ENCODE data around the gene CCDC196. TPM values are rescaled to one million over a fixed set of nuclear protein-coding genes. Genes with fewer than 3 reads are reported as not detected.
A peak's percentile ranks its signal among the peaks of the same experiment; 100 is the strongest.

The CCDC196 gene
- polyA plus RNA-seq, 1 experiment: not detected

DNA sequence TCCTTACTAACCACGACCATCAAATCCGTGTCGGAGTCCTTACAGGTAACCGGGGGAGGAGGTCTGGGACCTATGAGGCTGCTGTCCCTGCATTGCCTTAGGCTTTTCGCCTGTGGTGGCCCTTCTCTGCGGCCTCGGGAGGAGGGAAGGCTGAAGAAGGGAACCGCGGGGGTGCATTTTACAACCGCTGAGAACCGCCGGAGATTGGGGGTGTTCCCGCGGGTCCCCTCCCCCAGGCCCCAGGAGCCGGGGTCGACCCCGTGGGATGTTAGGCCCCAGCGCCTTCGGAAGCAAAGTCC is 22.3 kb downstream of the CCDC196 start:
- H3K27me3 ChIP-seq (ENCODE audit: control insufficient read depth, insufficient read depth, low read length): no peaks in the 10 kb centered on the region
- peak overlapping the region; percentile 85 for H3K4me3 ChIP-seq (ENCODE audit: low read depth, low read length)
- TF ChIP-seq, protein P1, sequence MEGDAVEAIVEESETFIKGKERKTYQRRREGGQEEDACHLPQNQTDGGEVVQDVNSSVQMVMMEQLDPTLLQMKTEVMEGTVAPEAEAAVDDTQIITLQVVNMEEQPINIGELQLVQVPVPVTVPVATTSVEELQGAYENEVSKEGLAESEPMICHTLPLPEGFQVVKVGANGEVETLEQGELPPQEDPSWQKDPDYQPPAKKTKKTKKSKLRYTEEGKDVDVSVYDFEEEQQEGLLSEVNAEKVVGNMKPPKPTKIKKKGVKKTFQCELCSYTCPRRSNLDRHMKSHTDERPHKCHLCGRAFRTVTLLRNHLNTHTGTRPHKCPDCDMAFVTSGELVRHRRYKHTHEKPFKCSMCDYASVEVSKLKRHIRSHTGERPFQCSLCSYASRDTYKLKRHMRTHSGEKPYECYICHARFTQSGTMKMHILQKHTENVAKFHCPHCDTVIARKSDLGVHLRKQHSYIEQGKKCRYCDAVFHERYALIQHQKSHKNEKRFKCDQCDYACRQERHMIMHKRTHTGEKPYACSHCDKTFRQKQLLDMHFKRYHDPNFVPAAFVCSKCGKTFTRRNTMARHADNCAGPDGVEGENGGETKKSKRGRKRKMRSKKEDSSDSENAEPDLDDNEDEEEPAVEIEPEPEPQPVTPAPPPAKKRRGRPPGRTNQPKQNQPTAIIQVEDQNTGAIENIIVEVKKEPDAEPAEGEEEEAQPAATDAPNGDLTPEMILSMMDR (IDR thresholded peaks at IDR 0.05; ENCODE audit: insufficient read depth, low read depth, low read length): no peak
- ChIA-PET CTCF (interaction anchor here (0.7 to 2.1 kb wide), 3 partner anchors 9 to 18 kb away, joined by 4 to 12 read pairs (median 4); no protein-coding TSS in a partner anchor), POLR2A (interaction anchor here (0.6 kb wide), 1 partner anchor 120 kb away, joined by 11 read pairs; no protein-coding TSS in a partner anchor)
- no peaks in the 10 kb centered on the region for H3K36me3 ChIP-seq (ENCODE audit: control insufficient read depth, insufficient read depth, low read length)
- no peak for DNase-seq (ENCODE audit: low read depth)

- TF ChIP-seq, protein P1 (IDR thresholded peaks at IDR 0.05; ENCODE audit: insufficient read depth, low read depth, low read length): no peak
- Histone ChIP-seq H3K27me3 (ENCODE audit: control insufficient read depth, insufficient read depth, low read length) (no peaks in the 10 kb centered on the region), H3K36me3 (ENCODE audit: control insufficient read depth, insufficient read depth, low read length) (no peaks in the 10 kb centered on the region), H3K4me3 (ENCODE audit: low read depth, low read length) (peak overlapping the region; percentile 85)
- ChIA-PET POLR2A (interaction anchor here (0.6 kb wide), 1 partner anchor 119 kb away, joined by 11 read pairs; no protein-coding TSS in a partner anchor), CTCF (interaction anchor here (2.1 kb wide), 1 partner anchor 12 kb away, joined by 12 read pairs; no protein-coding TSS in a partner anchor)
- no peak for DNase-seq (ENCODE audit: low read depth)
Measured at GRCh38 chr14:66508846-66509621, 22.9 kb downstream of the CCDC196 start.

- POLR2A ChIA-PET: no interaction called here
- H3K4me3 ChIP-seq (ENCODE audit: low read depth, low read length): peak overlapping the region; percentile 85; the same call in 1 of the 2 replicates
Measured at GRCh38 chr14:66509874-66510273, 23.7 kb downstream of the CCDC196 start.

GRCh38 chr14:66511849-66512248 is 25.7 kb downstream of the CCDC196 start:
- DNase-seq (ENCODE audit: low read depth): no peak
- H3K4me3 ChIP-seq (ENCODE audit: low read depth, low read length): no peak overlapping the region
- no peaks in the 10 kb centered on the region for H3K27me3 ChIP-seq (ENCODE audit: control insufficient read depth, insufficient read depth, low read length)
- ChIA-PET POLR2A (no interaction called here), CTCF (no interaction called here)
- TF ChIP-seq, protein P1 (IDR thresholded peaks at IDR 0.05; ENCODE audit: insufficient read depth, low read depth, low read length): no peak
- H3K36me3 ChIP-seq (ENCODE audit: control insufficient read depth, insufficient read depth, low read length): no peaks in the 10 kb centered on the region

More at GRCh38 chr14:66509874-66510273, 23.7 kb downstream of the CCDC196 start:
- CTCF ChIA-PET: no interaction called here
- no peaks in the 10 kb centered on the region for H3K36me3 ChIP-seq (ENCODE audit: control insufficient read depth, insufficient read depth, low read length)
- DNase-seq (ENCODE audit: low read depth): no peak
- TF ChIP-seq, protein P1 (IDR thresholded peaks at IDR 0.05; ENCODE audit: insufficient read depth, low read depth, low read length): no peak
- H3K27me3 ChIP-seq (ENCODE audit: control insufficient read depth, insufficient read depth, low read length): no peaks in the 10 kb centered on the region

- H3K4me3 ChIP-seq (ENCODE audit: low read depth, low read length): no peak overlapping the region
- ChIA-PET POLR2A (no interaction called here), CTCF (no interaction called here)
- H3K36me3 ChIP-seq (ENCODE audit: control insufficient read depth, insufficient read depth, low read length): no peaks in the 10 kb centered on the region
- no peaks in the 10 kb centered on the region for H3K27me3 ChIP-seq (ENCODE audit: control insufficient read depth, insufficient read depth, low read length)
- DNase-seq (ENCODE audit: low read depth): no peak
- TF ChIP-seq, protein P1 (IDR thresholded peaks at IDR 0.05; ENCODE audit: insufficient read depth, low read depth, low read length): no peak
Measured at GRCh38 chr14:66514213-66514612, 28.0 kb downstream of the CCDC196 start.

Data from BJ (cell line).